B cell (primary cell): ENCODE data around the gene WWC1. TPM values are rescaled to one million over a fixed set of nuclear protein-coding genes. Genes with fewer than 3 reads are reported as not detected.

Experiments used
- ATAC-seq: fragments of 200-7000 bp; cut with Tn5 transposase; one replicate; pipeline ENCODE4 v1.10.0; 2021; ENCODE audit warnings: low read depth, mild to moderate bottlenecking, moderate number of reproducible peaks, moderate library complexity
- CTCF ChIA-PET: fragments of 350-600 bp; sonication (Branson Sonifier 250); formaldehyde crosslinking; loops from one replicate; lab custom pipeline; 2021; ENCODE audit warnings: antibody characterized with exemption, inconsistent platforms; lab: Charles Lee
- POLR2A ChIA-PET: fragments of 350-600 bp; sonication (Branson Sonifier 250); formaldehyde crosslinking; loops from one replicate; lab custom pipeline; 2021; ENCODE audit warnings: antibody characterized with exemption; lab: Charles Lee
- DNase-seq: peaks from one replicate; pipeline ENCODE4 v3.0.0; 2013
- H2AFZ ChIP-seq: 2 replicates; pipeline ENCODE4 v1.6.1; 2012; ENCODE audit warnings: mild to moderate bottlenecking, low read depth, low read length; ENCODE audit not compliant: insufficient read depth, poor library complexity, severe bottlenecking
- H3K27ac ChIP-seq, 2 donors: 1 replicate in 1 of 2; 2 replicates in 1 of 2; pipeline ENCODE4 v1.5.1; 2012 to 2013; ENCODE audit warnings: low read length in 2 of 2, mild to moderate bottlenecking in 2 of 2, moderate library complexity in 1 of 2
- H3K27me3 ChIP-seq, 4 experiments: fragments of 200-600 bp in 1 of 4; sonication (generic) in 1 of 4; replicated peaks in 1 of 4; 1 replicate in 2 of 4; 2 replicates in 2 of 4; pipeline versions ENCODE4 v1.6.1 to v1.7.0; 2013 to 2016; ENCODE audit warnings: low read length in 3 of 4, mild to moderate bottlenecking in 2 of 4, mixed read lengths in 1 of 4, moderate library complexity in 1 of 4; ENCODE audit not compliant: insufficient read depth in 4 of 4, control insufficient read depth in 3 of 4; ENCODE audit errors: control extremely low read depth in 1 of 4
- H3K36me3 ChIP-seq, 2 experiments: replicated peaks in 1 of 2; 1 replicate in 1 of 2; 2 replicates in 1 of 2; pipeline versions ENCODE4 v1.6.1 to v1.7.1; 2013; ENCODE audit warnings: low read length in 1 of 2; ENCODE audit not compliant: insufficient read depth in 2 of 2, control insufficient read depth in 1 of 2; ENCODE audit errors: control extremely low read depth in 1 of 2, extremely low read depth in 1 of 2
- H3K4me1 ChIP-seq, 2 donors: fragments of 200-600 bp in 1 of 2; sonication (generic) in 1 of 2; 1 replicate in 1 of 2; 2 replicates in 1 of 2; pipeline versions ENCODE4 v1.5.1 to v1.6.1; 2013 to 2017; ENCODE audit warnings: low read length in 2 of 2; ENCODE audit not compliant: control insufficient read depth in 2 of 2, insufficient read depth in 2 of 2
- H3K4me2 ChIP-seq: replicated peaks from 2 replicates; pipeline ENCODE3; 2012; ENCODE audit warnings: mild to moderate bottlenecking, low read depth, low read length; ENCODE audit not compliant: poor library complexity, severe bottlenecking
- H3K4me3 ChIP-seq, 5 experiments: fragments of 200-600 bp in 1 of 5; sonication (generic) in 1 of 5; 1 replicate in 3 of 5; 2 replicates in 2 of 5; pipeline versions ENCODE4 v1.5.1 to v1.7.0; 2011 to 2016; ENCODE audit warnings: low read length in 4 of 5, mild to moderate bottlenecking in 4 of 5, low read depth in 2 of 5, control low read depth in 1 of 5, moderate library complexity in 1 of 5; ENCODE audit not compliant: insufficient read depth in 1 of 5; ENCODE audit errors: control extremely low read depth in 1 of 5, extremely low read depth in 1 of 5
- H3K79me2 ChIP-seq: fragments of 200-600 bp; sonication (generic); one replicate; pipeline ENCODE4 v1.6.0; 2016; ENCODE audit warnings: low read length; ENCODE audit not compliant: control insufficient read depth, insufficient read depth
- H3K9ac ChIP-seq: fragments of 200-600 bp; sonication (generic); 2 replicates; pipeline ENCODE4 v1.6.1; 2017; ENCODE audit warnings: mild to moderate bottlenecking, low read length, moderate library complexity
- H3K9me3 ChIP-seq, 3 donors: one replicate each; pipeline versions ENCODE4 v1.6.1 to v1.7.1; 2013; ENCODE audit warnings: low read length in 2 of 3; ENCODE audit not compliant: control insufficient read depth in 2 of 3, insufficient read depth in 1 of 3; ENCODE audit errors: control extremely low read depth in 1 of 3
- H4K20me1 ChIP-seq: 2 replicates; pipeline ENCODE4 v1.6.0; 2012; ENCODE audit warnings: mild to moderate bottlenecking, low read length; ENCODE audit not compliant: insufficient read depth, control insufficient read depth, poor library complexity, severe bottlenecking
- H3K27ac Mint-ChIP-seq: one replicate; pipeline ENCODE4 v1.8.0; 2021; ENCODE audit warnings: mixed read lengths
- H3K27me3 Mint-ChIP-seq: one replicate; pipeline ENCODE4 v1.8.0; 2021; ENCODE audit warnings: mixed read lengths
- H3K4me1 Mint-ChIP-seq: one replicate; pipeline ENCODE4 v1.8.0; 2021; ENCODE audit warnings: mixed read lengths
- H3K4me3 Mint-ChIP-seq: one replicate; pipeline ENCODE4 v1.8.0; 2021; ENCODE audit warnings: mixed read lengths
- H3K9me3 Mint-ChIP-seq: one replicate; pipeline ENCODE4 v1.8.0; 2022; ENCODE audit warnings: mixed read lengths; ENCODE audit not compliant: insufficient read depth
- CTCF ChIP-seq: fragments of 200-600 bp; IDR thresholded peaks from one replicate; pipeline ENCODE4 v1.8.0; 2022; ENCODE audit warnings: antibody characterized with exemption, mild to moderate bottlenecking
- EZH2 ChIP-seq: IDR thresholded peaks from 2 replicates; pipeline ENCODE4 v1.6.1; 2012; ENCODE audit warnings: borderline replicate concordance, low read depth, mild to moderate bottlenecking, moderate library complexity, low read length; ENCODE audit not compliant: insufficient read depth, poor library complexity, severe bottlenecking
- WGBS: methylation state at CpG from one replicate; pipeline ENCODE4 v1.1.5; 2013; ENCODE audit warnings: missing lambda C conversion rate; ENCODE audit not compliant: insufficient coverage; 5-methylcytosine and 5-hydroxymethylcytosine counted together
- intact Hi-C: fragments of 100-400 bp; cut with micrococcal nuclease; formaldehyde crosslinking; loops from one replicate; pipeline ENCODE4 v1.10.0; 2022
- polyA plus RNA-seq: library from polyadenylated mRNA; depleted of rRNA; stranded (reverse); fragments of >200 nt; gene quantifications from 2 replicates; pipeline ENCODE4 v1.2.3, GENCODE V29; 2012
- total RNA-seq, 2 donors: library from RNA; stranded (reverse); fragments of 120-200 nt in 1 of 2; gene quantifications; 1 replicate in 1 of 2; 2 replicates in 1 of 2; pipeline versions ENCODE4 v1.2.3 to v1.2.4, GENCODE V29; 2013 to 2022

Gene WWC1
- total and polyA plus RNA-seq, 2 donors (not counting 1 experiment from before 2014, with no cell fraction given), result 1.5 to 2.0 TPM

DNA sequence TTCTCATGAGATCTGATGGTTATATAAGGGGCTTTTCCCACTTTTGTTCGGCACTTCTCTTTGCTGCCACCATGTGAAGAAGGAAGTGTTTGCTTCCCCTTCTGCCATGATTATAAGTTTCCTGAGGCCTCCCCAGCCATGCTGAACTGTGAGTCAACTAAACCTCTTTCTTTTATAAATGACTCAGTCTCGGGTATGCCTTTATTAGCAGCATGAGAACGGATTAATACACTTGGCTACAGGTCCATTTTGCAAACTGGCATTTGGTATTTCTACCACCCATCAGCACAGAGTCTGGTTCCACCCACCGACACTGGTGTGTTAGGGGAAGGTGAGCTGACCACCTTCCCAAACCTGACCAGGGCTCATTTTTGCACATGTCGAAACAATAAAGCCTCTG is 146.9 kb downstream of the WWC1 start:
- DNase-seq (no peak), ATAC-seq (no peak)
- whole genome bisulfite sequencing, result 50% methylated on average over 2 of the region's 5 CpGs
- Histone ChIP-seq H3K79me2 (no peaks in the 10 kb centered on the region), H3K9me3 (no peaks in the 10 kb centered on the region), H3K9ac (no peak overlapping the region), H3K4me3 (no peak overlapping the region), H2AFZ (no peak overlapping the region), H3K27ac (no peak overlapping the region), H3K4me2 (no peak overlapping the region), H3K36me3 (no peaks in the 10 kb centered on the region), H3K4me1 (no peaks in the 10 kb centered on the region), H4K20me1 (no peaks in the 10 kb centered on the region), H3K27me3 (no peaks in the 10 kb centered on the region)
- no peaks in the 10 kb centered on the region for H3K9me3 Mint-ChIP-seq
- CTCF ChIA-PET, result no interaction called here
- no peaks in the 10 kb centered on the region for H3K4me1 Mint-ChIP-seq
- POLR2A ChIA-PET, result no interaction called here
- no peak overlapping the region for H3K27ac Mint-ChIP-seq
- TF ChIP-seq EZH2 (no peak), CTCF (no peak)
- H3K27me3 Mint-ChIP-seq, result no peaks in the 10 kb centered on the region
- intact Hi-C loops, result no loop called here
- H3K4me3 Mint-ChIP-seq, result no peak overlapping the region

DNA sequence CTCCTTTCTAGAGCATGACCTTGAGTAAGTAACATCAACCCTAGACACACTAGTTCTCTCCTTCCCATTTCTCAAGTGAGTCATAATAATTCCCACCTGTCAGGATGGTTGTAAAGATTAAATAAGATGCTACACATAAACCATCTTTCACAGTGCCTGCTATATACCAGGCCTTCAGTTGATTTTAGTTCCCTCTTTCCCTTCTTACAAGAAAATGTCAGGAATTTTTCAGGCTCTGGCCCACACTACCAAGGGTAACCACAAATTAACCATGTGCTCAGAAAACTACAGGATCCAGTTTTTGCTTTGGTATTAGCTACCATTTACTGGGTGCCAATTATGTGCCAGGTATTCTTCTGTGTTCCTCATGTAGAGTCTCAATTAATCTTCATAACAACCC is 152.1 kb downstream of the WWC1 start:
- H3K9me3 Mint-ChIP-seq, result no peaks in the 10 kb centered on the region
- no peak overlapping the region for H3K4me3 Mint-ChIP-seq
- TF ChIP-seq EZH2 (no peak), CTCF (no peak)

More for the DNA sequence above, 152.1 kb downstream of the WWC1 start:
- intact Hi-C loops, result no loop called here
- Histone ChIP-seq H3K27ac (no peak overlapping the region), H3K79me2 (no peaks in the 10 kb centered on the region), H3K27me3 (no peaks in the 10 kb centered on the region), H3K4me1 (no peaks in the 10 kb centered on the region), H2AFZ (no peak overlapping the region), H3K9ac (no peak overlapping the region), H4K20me1 (no peaks in the 10 kb centered on the region), H3K4me3 (no peak overlapping the region), H3K9me3 (no peaks in the 10 kb centered on the region), H3K36me3 (no peaks in the 10 kb centered on the region), H3K4me2 (no peak overlapping the region)
- POLR2A ChIA-PET, result no interaction called here
- ATAC-seq (no peak), DNase-seq (no peak)
- no peaks in the 10 kb centered on the region for H3K4me1 Mint-ChIP-seq
- no peaks in the 10 kb centered on the region for H3K27me3 Mint-ChIP-seq
- CTCF ChIA-PET, result no interaction called here
- H3K27ac Mint-ChIP-seq, result no peak overlapping the region
